Psoas muscle (tissue), 8 donors: ENCODE measurements around the gene ZNF805. TPM values are rescaled to one million over a fixed set of nuclear protein-coding genes. Genes with fewer than 3 reads are reported as not detected.

ENCODE experiments used
- ATAC-seq, 4 donors: fragments of 200-7000 bp; cut with Tn5 transposase; one replicate each; pipeline ENCODE4 v1.9.1; 2020; ENCODE audit warnings: moderate library complexity in 3 of 4, mild to moderate bottlenecking in 2 of 4
- DNase-seq, 2 donors: peaks; one replicate each; pipeline ENCODE4 v3.0.0-alpha.2; 2020
- H3K27ac ChIP-seq: fragments of 200-600 bp; one replicate; pipeline ENCODE4 v1.8.0; 2022
- H3K27me3 ChIP-seq, 3 donors: fragments of 200-600 bp in 1 of 3; one replicate each; pipeline versions ENCODE4 v1.6.1 to v1.8.0; 2013 to 2022; ENCODE audit warnings: low read length in 2 of 3, mild to moderate bottlenecking in 2 of 3, moderate library complexity in 1 of 3; ENCODE audit not compliant: insufficient read depth in 3 of 3
- H3K36me3 ChIP-seq, 2 donors: fragments of 200-600 bp in 1 of 2; one replicate each; pipeline versions ENCODE4 v1.6.1 to v1.8.0; 2013 to 2022; ENCODE audit warnings: low read depth in 1 of 2, mild to moderate bottlenecking in 1 of 2, moderate library complexity in 1 of 2; ENCODE audit not compliant: insufficient read depth in 1 of 2
- H3K4me1 ChIP-seq: fragments of 200-600 bp; one replicate; pipeline ENCODE4 v1.8.0; 2022
- H3K4me3 ChIP-seq: fragments of 200-600 bp; one replicate; pipeline ENCODE4 v1.8.0; 2022; ENCODE audit warnings: mild to moderate bottlenecking
- H3K9me3 ChIP-seq: fragments of 200-600 bp; one replicate; pipeline ENCODE4 v1.8.0; 2022
- WGBS, 3 donors: extraction: QIAGEN DNeasy Blood & Tissue Kit; methylation state at CpG; one replicate each; pipeline versions ENCODE4 v1.1.6 to v1.1.7; 2013; 5-methylcytosine and 5-hydroxymethylcytosine counted together
- intact Hi-C, 2 donors: fragments of 100-400 bp; cut with DNase I; formaldehyde crosslinking; loops; one replicate each; pipeline versions ENCODE4 v1.11.0 to v1.14.2; 2022
- polyA plus RNA-seq, 3 donors: library from polyadenylated mRNA; stranded (reverse); fragments of 200-250 nt; gene quantifications; one replicate each; pipeline ENCODE4 v1.2.3, GENCODE V29; 2013
- total RNA-seq, 4 donors: library from RNA; stranded (reverse); fragmentation: NEBNext Ultra II Directional in 2 of 4; extraction: Animal tissue kit (Norgen Biotek cat#: 25700) in 2 of 4; gene quantifications; one replicate each; pipeline versions ENCODE4 v1.2.1 to v1.2.4, GENCODE V29; 2021 to 2023
- TF ChIP-seq, protein P1 (sequence below): fragments of 200-600 bp; IDR thresholded peaks from one replicate; pipeline ENCODE4 v1.8.0; 2022; ENCODE audit warnings: antibody characterized with exemption
- donor health status: healthy with polysubstance abuse.
- donor health status: DM: no; HTN: no; CAD: no; lungs with moderate emphysema.
- donor health status: Bipolar disorder and iron deficiency.
- donor health status: healthy.
- donor health status: DM: yes; HTN: yes; CAD: no.
- donor health status: DM: no; HTN: no; CAD: no.
- donor health status: DM: no; HTN: no; CAD: no.
- donor health status: DM: yes; HTN: yes; CAD: no.

Gene ZNF805
- total and polyA plus RNA-seq, 7 donors: 1.2 to 16.4 (median 10.3) TPM

DNA sequence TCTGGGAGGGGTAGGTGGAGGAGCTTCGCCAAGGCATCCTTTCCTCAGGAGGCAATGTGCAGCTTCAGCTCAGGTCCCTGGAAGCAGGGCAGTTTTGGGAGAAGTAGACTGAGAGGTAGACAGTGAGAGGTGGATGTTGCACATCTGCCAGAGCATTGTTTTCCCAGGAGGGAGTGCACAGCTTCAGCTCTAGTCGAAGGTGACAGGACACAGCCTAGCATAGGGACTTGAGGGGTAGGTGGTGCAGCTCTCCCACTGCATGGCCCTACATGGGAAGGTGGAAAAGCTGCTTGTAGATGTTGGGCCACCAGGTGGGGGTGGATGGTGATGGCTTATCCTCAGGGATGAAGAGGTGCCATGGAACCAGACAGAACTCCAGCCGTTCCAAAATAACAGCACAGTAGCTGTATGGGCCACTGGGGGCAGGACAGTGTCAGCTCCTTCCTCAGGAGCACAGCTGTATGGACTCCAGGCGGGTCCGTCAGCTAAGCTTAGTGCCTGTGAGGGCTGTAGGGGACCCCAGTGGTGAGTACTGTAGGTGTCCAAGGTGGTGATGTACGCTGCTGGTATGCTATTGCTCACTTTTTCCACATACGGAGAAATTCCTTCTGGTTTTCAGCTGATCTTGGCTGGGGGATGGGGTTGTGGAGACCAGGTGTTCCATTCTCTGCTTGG, 62.4 kb downstream of the ZNF805 start:
- TF ChIP-seq, protein P1, sequence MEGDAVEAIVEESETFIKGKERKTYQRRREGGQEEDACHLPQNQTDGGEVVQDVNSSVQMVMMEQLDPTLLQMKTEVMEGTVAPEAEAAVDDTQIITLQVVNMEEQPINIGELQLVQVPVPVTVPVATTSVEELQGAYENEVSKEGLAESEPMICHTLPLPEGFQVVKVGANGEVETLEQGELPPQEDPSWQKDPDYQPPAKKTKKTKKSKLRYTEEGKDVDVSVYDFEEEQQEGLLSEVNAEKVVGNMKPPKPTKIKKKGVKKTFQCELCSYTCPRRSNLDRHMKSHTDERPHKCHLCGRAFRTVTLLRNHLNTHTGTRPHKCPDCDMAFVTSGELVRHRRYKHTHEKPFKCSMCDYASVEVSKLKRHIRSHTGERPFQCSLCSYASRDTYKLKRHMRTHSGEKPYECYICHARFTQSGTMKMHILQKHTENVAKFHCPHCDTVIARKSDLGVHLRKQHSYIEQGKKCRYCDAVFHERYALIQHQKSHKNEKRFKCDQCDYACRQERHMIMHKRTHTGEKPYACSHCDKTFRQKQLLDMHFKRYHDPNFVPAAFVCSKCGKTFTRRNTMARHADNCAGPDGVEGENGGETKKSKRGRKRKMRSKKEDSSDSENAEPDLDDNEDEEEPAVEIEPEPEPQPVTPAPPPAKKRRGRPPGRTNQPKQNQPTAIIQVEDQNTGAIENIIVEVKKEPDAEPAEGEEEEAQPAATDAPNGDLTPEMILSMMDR: no peak
- ATAC-seq: peak in 3 of 4 donors; percentile 17 to 28 (median 20)
- Histone ChIP-seq H3K9me3 (no peaks in the 10 kb centered on the region), H3K36me3 (peaks cover 0 to 32% of the 10 kb centered on the region in 2 donors), H3K27ac (peak overlapping the region; percentile 68), H3K27me3 (no peaks in the 10 kb centered on the region), H3K4me1 (peaks cover 19% of the 10 kb centered on the region), H3K4me3 (no peak overlapping the region)
- DNase-seq: no peak
- 77 to 90% (median 79%) methylated on average over 7 of the region's 7 CpGs for WGBS, 3 donors
- intact Hi-C loops: loop anchor here in 1 of 2 donors (2.0 kb wide), 1 partner anchor 14 kb away; no protein-coding TSS in a partner anchor

Other genes with a start within 250 kb of the ZNF805 start
- not detected for gene USP29, start 120.6 kb upstream of the ZNF805 start, total RNA-seq
- gene USP29, start 120.6 kb upstream of the ZNF805 start, polyA plus RNA-seq: not detected
- gene ZIM3, start 95.4 kb upstream of the ZNF805 start, total RNA-seq: not detected
- gene ZIM3, start 95.4 kb upstream of the ZNF805 start, polyA plus RNA-seq: not detected
- gene DUXA, start 73.1 kb upstream of the ZNF805 start, total RNA-seq: not detected
- not detected for gene DUXA, start 73.1 kb upstream of the ZNF805 start, polyA plus RNA-seq
- 10 to 100 TPM; 14.6 to 20.3 (median 15.5) TPM for gene ZNF264, start 49.1 kb upstream of the ZNF805 start, total RNA-seq
- 1 to 10 TPM; 2.3 to 4.9 (median 2.4) TPM for gene ZNF264, start 49.1 kb upstream of the ZNF805 start, polyA plus RNA-seq
- 1 to 10 TPM in 2 of 4 donors, under 1 TPM in 1, not detected in 1; 0.37 to 2.1 (median 1.9) TPM for gene AURKC, start 9.6 kb upstream of the ZNF805 start, total RNA-seq
- gene AURKC, start 9.6 kb upstream of the ZNF805 start, polyA plus RNA-seq: 1 to 10 TPM in 1 of 3 donors, under 1 TPM in 2; 0.55 to 1.3 (median 0.70) TPM
- gene ZNF460, start 39.9 kb downstream of the ZNF805 start, total RNA-seq: 10 to 100 TPM; 30.1 to 54.0 (median 38.1) TPM
- gene ZNF460, start 39.9 kb downstream of the ZNF805 start, polyA plus RNA-seq: 1 to 10 TPM; 1.0 to 7.0 (median 1.1) TPM
- 1 to 10 TPM; 6.7 to 6.8 (median 6.7) TPM for gene ZNF543, start 79.8 kb downstream of the ZNF805 start, total RNA-seq
- 1 to 10 TPM; 1.0 to 3.9 (median 2.0) TPM for gene ZNF543, start 79.8 kb downstream of the ZNF805 start, polyA plus RNA-seq
- 1 to 10 TPM; 3.3 to 8.8 (median 6.8) TPM for gene ZNF304, start 110.6 kb downstream of the ZNF805 start, total RNA-seq
- gene ZNF304, start 110.6 kb downstream of the ZNF805 start, polyA plus RNA-seq: 1 to 10 TPM; 2.3 to 6.2 (median 3.3) TPM
- 10 to 100 TPM; 12.6 to 21.3 (median 17.5) TPM for gene TRAPPC2B, start 122.9 kb downstream of the ZNF805 start, total RNA-seq
- gene TRAPPC2B, start 122.9 kb downstream of the ZNF805 start, polyA plus RNA-seq: 10 to 100 TPM; 30.9 to 78.7 (median 38.9) TPM
- gene ZNF547, start 122.9 kb downstream of the ZNF805 start, total RNA-seq: 1 to 10 TPM; 1.1 to 2.8 (median 1.9) TPM
- 1 to 10 TPM in 2 of 3 donors, under 1 TPM in 1; 0.80 to 3.3 (median 1.1) TPM for gene ZNF547, start 122.9 kb downstream of the ZNF805 start, polyA plus RNA-seq
- gene ZNF548, start 149.2 kb downstream of the ZNF805 start, total RNA-seq: 10 to 100 TPM in 2 of 4 donors, 1 to 10 TPM in 2; 5.6 to 12.1 (median 8.3) TPM
- gene ZNF548, start 149.2 kb downstream of the ZNF805 start, polyA plus RNA-seq: 1 to 10 TPM; 3.2 to 9.9 (median 4.6) TPM
- 10 to 100 TPM in 1 of 4 donors, 1 to 10 TPM in 3; 4.8 to 11.0 (median 6.3) TPM for gene ZNF17, start 170.5 kb downstream of the ZNF805 start, total RNA-seq
- 1 to 10 TPM; 3.6 to 9.0 (median 4.4) TPM for gene ZNF17, start 170.5 kb downstream of the ZNF805 start, polyA plus RNA-seq
- 10 to 100 TPM in 2 of 4 donors, 1 to 10 TPM in 2; 5.1 to 11.9 (median 8.0) TPM for gene ZNF749, start 194.7 kb downstream of the ZNF805 start, total RNA-seq
- 10 to 100 TPM in 2 of 3 donors, 1 to 10 TPM in 1; 6.7 to 22.4 (median 19.7) TPM for gene ZNF749, start 194.7 kb downstream of the ZNF805 start, polyA plus RNA-seq
- 1 to 10 TPM in 3 of 4 donors, under 1 TPM in 1; 0.76 to 4.1 (median 2.3) TPM for gene VN1R1, start 216.5 kb downstream of the ZNF805 start, total RNA-seq
- under 1 TPM; 0.42 to 0.57 (median 0.51) TPM for gene VN1R1, start 216.5 kb downstream of the ZNF805 start, polyA plus RNA-seq
- gene ZNF772, start 236.9 kb downstream of the ZNF805 start, total RNA-seq: 10 to 100 TPM; 12.0 to 15.2 (median 14.1) TPM
- gene ZNF772, start 236.9 kb downstream of the ZNF805 start, polyA plus RNA-seq: 1 to 10 TPM; 2.7 to 8.7 (median 3.0) TPM
- gene ZNF419, start 247.1 kb downstream of the ZNF805 start, total RNA-seq: 1 to 10 TPM; 4.1 to 7.5 (median 6.9) TPM
- gene ZNF419, start 247.1 kb downstream of the ZNF805 start, polyA plus RNA-seq: 10 to 100 TPM in 1 of 3 donors, 1 to 10 TPM in 2; 5.9 to 24.4 (median 6.9) TPM